ENCODE data around the gene TRIM45. TPM values are rescaled to one million over a fixed set of nuclear protein-coding genes. Genes with fewer than 3 reads are reported as not detected.

Gene TRIM45
- total RNA-seq, 2 experiments from 2014 or later, result 0.25 to 0.88 TPM

DNA sequence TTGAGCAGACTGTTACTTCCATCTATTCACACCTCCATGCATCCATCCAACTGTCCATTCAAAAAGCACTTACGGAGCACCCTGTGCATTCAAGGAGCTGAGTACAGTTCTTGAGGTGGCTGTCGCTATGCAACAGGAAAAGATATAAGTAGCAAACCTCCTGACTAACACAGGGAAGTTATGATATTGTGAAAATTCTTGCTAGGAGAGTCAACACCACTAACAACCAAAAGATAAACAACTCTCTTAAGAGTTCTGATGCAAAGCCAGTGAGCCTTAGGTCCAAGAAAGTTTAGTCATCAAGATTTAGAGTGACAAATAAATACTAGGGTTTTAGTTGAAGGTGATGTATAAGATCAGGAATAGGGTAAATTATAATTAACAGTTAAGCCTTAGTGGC lies 44.5 kb upstream of the TRIM45 start:
- no peaks in the 10 kb centered on the region for H3K4me1 ChIP-seq (ENCODE audit: insufficient read depth, low read length)
- ChIA-PET CTCF (no interaction called here), POLR2A (no interaction called here)
- H3K27me3 ChIP-seq (ENCODE audit: control insufficient read depth in 1 of 2, insufficient read depth in 2 of 2, low read length in 2 of 2), result no peaks in the 10 kb centered on the region
- H3K36me3 Mint-ChIP-seq (ENCODE audit: low read depth), result no peaks in the 10 kb centered on the region
- no peaks in the 10 kb centered on the region for H3K36me3 ChIP-seq (ENCODE audit: insufficient read depth, low read length)
- H3K4me1 Mint-ChIP-seq (ENCODE audit: low read depth), result no peaks in the 10 kb centered on the region
- H3K9me3 Mint-ChIP-seq, result no peaks in the 10 kb centered on the region
- H3K4me3 Mint-ChIP-seq, result no peak overlapping the region
- DNase-seq (no peak), ATAC-seq (ENCODE audit: poor library complexity) (no peak)
- TF ChIP-seq, protein P1, sequence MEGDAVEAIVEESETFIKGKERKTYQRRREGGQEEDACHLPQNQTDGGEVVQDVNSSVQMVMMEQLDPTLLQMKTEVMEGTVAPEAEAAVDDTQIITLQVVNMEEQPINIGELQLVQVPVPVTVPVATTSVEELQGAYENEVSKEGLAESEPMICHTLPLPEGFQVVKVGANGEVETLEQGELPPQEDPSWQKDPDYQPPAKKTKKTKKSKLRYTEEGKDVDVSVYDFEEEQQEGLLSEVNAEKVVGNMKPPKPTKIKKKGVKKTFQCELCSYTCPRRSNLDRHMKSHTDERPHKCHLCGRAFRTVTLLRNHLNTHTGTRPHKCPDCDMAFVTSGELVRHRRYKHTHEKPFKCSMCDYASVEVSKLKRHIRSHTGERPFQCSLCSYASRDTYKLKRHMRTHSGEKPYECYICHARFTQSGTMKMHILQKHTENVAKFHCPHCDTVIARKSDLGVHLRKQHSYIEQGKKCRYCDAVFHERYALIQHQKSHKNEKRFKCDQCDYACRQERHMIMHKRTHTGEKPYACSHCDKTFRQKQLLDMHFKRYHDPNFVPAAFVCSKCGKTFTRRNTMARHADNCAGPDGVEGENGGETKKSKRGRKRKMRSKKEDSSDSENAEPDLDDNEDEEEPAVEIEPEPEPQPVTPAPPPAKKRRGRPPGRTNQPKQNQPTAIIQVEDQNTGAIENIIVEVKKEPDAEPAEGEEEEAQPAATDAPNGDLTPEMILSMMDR (IDR thresholded peaks at IDR 0.05), result no peak
- no peak overlapping the region for H3K4me3 ChIP-seq (ENCODE audit: low read length)
- H3K27ac Mint-ChIP-seq, result no peak overlapping the region
- H3K27ac ChIP-seq (ENCODE audit: low read depth in 1 of 2, low read length in 2 of 2), result no peak overlapping the region
- H3K9me3 ChIP-seq (ENCODE audit: control insufficient read depth in 1 of 2, insufficient read depth in 1 of 2, low read length in 2 of 2), result no peaks in the 10 kb centered on the region
- intact Hi-C loops (cut with DNase I, micrococcal nuclease), result no loop called here
- H3K27me3 Mint-ChIP-seq, result peaks cover 16% of the 10 kb centered on the region

GRCh38 chr1:117164209-117164608 lies 42.7 kb upstream of the TRIM45 start:
- POLR2A ChIA-PET, result no interaction called here
- Mint-ChIP-seq H3K36me3 (ENCODE audit: low read depth) (no peaks in the 10 kb centered on the region), H3K4me1 (ENCODE audit: low read depth) (no peaks in the 10 kb centered on the region), H3K4me3 (no peak overlapping the region), H3K27ac (no peak overlapping the region), H3K27me3 (peaks cover 21% of the 10 kb centered on the region), H3K9me3 (no peaks in the 10 kb centered on the region)
- no peak for DNase-seq
- Histone ChIP-seq H3K36me3 (ENCODE audit: insufficient read depth, low read length) (no peaks in the 10 kb centered on the region), H3K9me3 (ENCODE audit: control insufficient read depth in 1 of 2, insufficient read depth in 1 of 2, low read length in 2 of 2) (no peaks in the 10 kb centered on the region), H3K4me1 (ENCODE audit: insufficient read depth, low read length) (no peaks in the 10 kb centered on the region), H3K27ac (ENCODE audit: low read depth in 1 of 2, low read length in 2 of 2) (no peak overlapping the region), H3K4me3 (ENCODE audit: low read length) (no peak overlapping the region), H3K27me3 (ENCODE audit: control insufficient read depth in 1 of 2, insufficient read depth in 2 of 2, low read length in 2 of 2) (no peaks in the 10 kb centered on the region)
- CTCF ChIA-PET, result no interaction called here
- intact Hi-C loops (cut with DNase I, micrococcal nuclease), result no loop called here
- ATAC-seq (ENCODE audit: poor library complexity), result no peak
- TF ChIP-seq, protein P1 (IDR thresholded peaks at IDR 0.05), result no peak

DNA sequence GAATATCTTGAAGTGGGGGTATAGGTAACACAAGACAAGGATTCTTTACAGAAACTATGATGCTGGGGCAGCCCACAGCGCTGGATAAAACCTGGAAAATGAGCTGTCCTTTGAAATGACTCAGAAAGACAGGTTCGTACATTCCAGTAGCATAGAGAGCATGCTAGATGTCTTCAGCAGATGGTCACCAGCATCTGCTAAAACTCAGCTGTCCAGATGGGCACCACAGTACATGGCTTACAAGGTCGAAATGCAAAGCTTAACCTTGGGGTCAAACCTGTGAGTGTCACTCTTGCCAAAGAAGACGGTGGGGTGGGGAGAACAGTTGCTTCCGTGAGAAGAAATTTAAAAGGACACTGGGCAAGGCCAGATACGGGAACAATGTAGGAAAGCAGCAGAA lies 41.3 kb upstream of the TRIM45 start:
- intact Hi-C loops (cut with DNase I, micrococcal nuclease), result no loop called here
- DNase-seq (no peak), ATAC-seq (ENCODE audit: poor library complexity) (no peak)
- ChIA-PET CTCF (no interaction called here), POLR2A (no interaction called here)
- Histone ChIP-seq H3K36me3 (ENCODE audit: insufficient read depth, low read length) (no peaks in the 10 kb centered on the region), H3K4me3 (ENCODE audit: low read length) (no peak overlapping the region), H3K27ac (ENCODE audit: low read depth in 1 of 2, low read length in 2 of 2) (no peak overlapping the region), H3K27me3 (ENCODE audit: control insufficient read depth in 1 of 2, insufficient read depth in 2 of 2, low read length in 2 of 2) (peaks cover 0 to 4% of the 10 kb centered on the region in 2 experiments), H3K9me3 (ENCODE audit: control insufficient read depth in 1 of 2, insufficient read depth in 1 of 2, low read length in 2 of 2) (no peaks in the 10 kb centered on the region), H3K4me1 (ENCODE audit: insufficient read depth, low read length) (no peaks in the 10 kb centered on the region)
- TF ChIP-seq, protein P1 (IDR thresholded peaks at IDR 0.05), result no peak
- H3K9me3 Mint-ChIP-seq, result no peaks in the 10 kb centered on the region
- no peak overlapping the region for H3K4me3 Mint-ChIP-seq
- no peaks in the 10 kb centered on the region for H3K36me3 Mint-ChIP-seq (ENCODE audit: low read depth)
- no peak overlapping the region for H3K27ac Mint-ChIP-seq
- no peaks in the 10 kb centered on the region for H3K4me1 Mint-ChIP-seq (ENCODE audit: low read depth)
- H3K27me3 Mint-ChIP-seq, result peaks cover 26% of the 10 kb centered on the region

Data from CD4-positive, alpha-beta T cell (primary cell).